HEK293T (cell line): ENCODE results near the gene CNKSR2.

ENCODE experiments used
- HDGF ChIP-seq: fragments of 450-650 bp; IDR thresholded peaks from 2 replicates; pipeline ENCODE4 v1.6.1; 2017; ENCODE audit warnings: antibody characterized with exemption, borderline replicate concordance
- ZNF384 ChIP-seq: fragments of 450-650 bp; IDR thresholded peaks from 2 replicates; pipeline ENCODE4 v1.6.1; 2016
- TF ChIP-seq, protein P1 (sequence below): fragments of 450-650 bp; IDR thresholded peaks from 2 replicates; pipeline ENCODE4 v1.6.1; 2016

DNA sequence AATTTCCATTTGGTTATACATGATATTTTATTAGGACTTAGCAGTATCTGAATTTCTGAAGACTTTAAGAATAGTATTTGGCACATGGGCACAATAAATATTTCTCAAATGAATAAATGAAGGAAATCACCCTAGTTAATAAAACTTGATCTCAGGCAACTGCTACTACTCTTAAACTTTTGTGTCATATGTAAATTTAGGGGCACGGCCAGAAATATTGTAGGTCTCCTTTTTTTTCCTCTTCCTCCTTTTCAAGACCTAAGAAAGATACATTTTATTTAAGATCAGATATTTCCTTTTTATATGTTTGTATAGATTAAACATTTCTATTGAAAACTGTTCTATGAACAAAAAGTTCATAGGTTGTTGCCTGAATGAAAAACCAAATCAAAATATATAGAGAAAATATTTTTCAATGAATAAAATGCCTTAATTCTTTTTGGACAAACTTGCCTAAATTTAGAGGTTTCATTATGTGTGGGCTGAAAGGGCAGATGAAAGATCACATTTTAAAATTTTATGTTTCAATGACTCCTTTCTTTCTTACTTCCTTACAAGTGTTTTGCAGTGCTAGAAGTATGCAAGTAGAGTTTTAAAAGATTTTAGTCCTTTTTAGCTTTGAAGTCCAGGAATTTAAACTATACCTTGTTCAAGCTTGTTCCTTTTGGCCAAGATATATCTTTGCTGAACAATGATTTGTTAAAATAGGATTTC is 26.3 kb downstream of the CNKSR2 start:
- TF ChIP-seq, protein P1, sequence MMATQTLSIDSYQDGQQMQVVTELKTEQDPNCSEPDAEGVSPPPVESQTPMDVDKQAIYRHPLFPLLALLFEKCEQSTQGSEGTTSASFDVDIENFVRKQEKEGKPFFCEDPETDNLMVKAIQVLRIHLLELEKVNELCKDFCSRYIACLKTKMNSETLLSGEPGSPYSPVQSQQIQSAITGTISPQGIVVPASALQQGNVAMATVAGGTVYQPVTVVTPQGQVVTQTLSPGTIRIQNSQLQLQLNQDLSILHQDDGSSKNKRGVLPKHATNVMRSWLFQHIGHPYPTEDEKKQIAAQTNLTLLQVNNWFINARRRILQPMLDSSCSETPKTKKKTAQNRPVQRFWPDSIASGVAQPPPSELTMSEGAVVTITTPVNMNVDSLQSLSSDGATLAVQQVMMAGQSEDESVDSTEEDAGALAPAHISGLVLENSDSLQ: no peak
- TF ChIP-seq ZNF384 (no peak), HDGF (no peak)
